DMS153 (cell line): ENCODE data around the gene CITED4.

Experiments
- DNase-seq: peaks from one replicate; lab custom pipeline; 2025; lab: John Stamatoyannopoulos, UW

Gene CITED4

DNA sequence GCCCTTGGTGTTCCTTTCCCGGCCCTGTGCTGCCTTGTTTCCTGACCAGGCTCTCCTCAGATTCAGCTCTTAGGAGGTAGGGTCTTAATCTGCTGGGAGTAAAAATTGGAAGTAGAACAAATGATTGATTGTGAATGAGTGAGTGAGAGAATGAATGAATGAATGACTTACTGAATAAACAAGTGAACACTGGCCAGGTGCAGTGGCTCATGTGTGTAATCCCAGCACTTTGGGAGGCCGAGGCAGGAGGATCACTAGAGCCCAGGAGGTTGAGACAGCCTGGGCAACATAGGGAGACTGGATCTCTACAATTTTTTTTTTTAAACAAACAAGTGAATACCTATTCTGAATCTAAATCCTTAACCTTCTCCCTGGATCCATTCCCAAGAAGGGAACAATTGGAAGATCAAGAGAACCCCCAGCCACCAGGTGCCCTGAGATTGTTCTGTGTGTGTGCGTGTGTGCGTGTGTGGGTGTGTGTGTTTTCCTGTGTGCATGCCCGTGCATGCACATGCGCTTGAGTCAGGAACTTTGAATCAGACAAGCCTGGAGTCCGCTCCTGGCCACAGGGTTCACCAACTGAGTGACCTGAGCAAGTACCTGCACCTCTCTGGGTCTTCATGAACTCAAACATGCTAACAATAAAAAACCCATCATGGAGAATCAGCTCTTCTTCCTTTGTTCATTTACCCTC lies 24.3 kb upstream of the CITED4 start:
- DNase-seq, result no peak

DNA sequence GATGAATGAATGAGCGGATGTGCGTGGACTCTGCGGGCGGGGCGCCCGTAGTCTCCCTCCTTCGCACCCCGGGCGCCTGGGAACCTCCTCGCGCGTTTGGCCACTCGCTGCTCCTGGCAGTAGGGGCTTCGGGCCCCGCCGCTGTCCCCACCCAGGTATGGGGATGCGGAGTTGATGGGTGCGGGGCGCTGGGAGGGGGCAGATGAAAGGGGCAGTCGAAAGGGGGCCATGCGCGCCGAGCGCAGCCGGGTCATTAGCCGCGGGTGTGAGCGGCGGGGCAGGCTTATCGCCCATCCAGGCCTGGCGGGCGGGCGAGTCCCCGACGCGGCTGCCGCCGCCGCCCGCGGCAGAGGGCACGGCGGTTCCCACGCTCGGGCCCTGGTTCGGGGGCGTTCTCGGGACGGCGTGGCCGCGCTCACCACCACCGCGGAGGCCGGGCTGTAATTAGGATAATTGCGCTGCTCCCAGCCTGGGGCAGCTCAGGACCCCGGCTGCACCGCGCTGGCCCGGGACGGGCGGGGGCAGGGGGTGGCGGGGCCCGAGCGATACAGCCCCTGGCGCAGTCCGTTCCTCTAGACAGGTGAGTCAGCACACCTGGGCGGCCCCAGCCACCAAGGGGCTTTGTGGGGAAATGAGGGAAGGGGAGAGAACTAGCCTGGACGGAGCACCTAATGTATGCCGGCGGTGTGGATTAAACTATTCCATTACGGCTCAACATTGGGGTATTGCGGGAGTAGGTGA lies 22.1 kb upstream of the CITED4 start:
- no peak for DNase-seq

DNA sequence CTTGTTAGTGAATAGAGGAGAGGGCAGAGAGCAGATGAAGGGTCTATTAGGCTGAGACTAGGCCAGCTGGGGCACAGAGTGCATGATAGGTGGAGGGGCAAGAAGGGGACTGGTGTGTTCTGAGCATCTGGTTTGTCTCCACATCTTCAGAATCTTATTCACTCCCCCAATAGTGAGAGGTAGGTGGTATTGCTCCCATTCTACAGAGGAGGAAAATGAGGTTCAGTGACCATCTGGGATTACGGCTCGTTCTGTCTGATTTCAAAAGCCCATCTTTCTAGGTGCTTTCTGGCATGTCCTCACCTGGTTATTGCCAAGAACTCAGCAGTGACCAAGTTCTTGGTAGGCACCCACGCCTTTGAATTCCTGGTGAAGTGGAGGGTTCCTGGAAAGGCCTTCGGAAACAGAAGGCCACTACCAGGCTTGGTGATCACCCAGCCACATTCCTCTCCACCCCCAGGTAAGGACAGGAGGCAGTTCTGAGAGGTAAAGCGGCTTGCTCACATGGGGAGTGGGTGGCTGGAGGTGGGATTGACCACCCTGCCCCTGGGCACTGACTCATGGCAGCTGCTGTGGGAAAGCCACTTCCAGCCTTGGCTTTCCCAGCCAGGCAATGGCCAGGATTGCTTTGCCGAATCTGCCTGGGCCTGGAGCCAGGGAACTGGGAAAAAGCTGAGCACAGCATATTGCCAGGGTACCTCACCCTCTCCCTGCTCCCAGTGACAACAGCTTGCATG lies 18.8 kb upstream of the CITED4 start:
- no peak for DNase-seq

DNA sequence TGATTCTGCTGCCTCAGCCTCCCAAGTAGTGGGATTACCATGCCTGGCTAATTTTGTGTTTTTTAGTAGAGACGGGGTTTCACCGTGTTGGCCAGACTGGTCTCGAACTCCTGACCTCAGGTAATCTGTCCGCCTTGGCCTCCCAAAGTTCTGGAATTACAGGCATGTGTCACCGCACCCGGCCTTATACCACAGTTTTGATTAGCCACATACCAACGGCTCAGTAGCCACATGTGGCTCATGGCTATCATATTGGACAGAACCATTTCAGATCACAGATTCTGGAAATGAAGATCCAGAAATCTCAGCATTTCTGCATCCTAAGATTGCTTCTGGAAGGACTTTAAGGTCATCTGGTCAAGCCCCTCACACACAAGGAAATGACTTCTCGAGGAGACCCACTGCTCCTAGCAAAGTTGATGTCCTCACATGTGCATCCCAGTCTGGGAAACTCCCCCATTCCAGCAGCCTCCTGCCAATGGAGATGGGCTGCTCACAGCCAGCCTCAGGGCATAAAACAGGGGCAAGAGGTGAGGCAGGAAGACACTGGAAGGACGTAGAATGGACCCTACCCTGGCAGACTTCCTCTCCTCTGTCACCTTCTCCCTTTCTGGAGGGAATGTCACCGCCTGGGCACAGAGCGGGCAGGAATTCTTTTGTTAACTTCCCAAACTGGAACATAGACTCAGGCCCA lies 17.5 kb upstream of the CITED4 start:
- DNase-seq, result no peak

DNA sequence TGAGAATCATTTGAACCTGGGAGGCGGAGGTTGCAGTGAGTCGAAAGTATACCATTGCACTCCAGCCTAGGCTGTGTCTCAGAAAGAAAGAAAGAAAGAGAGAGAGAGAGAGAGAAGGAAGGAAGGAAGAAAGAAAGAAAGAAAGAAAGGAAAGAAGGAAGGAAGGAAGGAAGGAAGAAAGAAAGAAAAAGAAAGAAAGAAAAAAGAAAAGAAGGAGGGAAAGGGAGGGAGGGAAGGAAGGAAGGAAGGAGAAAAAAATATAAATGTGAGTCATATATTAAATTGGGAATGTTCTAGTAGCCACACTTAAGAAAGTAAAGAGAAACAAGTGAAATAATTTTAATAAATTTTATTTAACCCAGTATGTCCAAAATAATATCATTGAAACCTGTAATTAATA lies 16.7 kb upstream of the CITED4 start:
- DNase-seq, result no peak

DNA sequence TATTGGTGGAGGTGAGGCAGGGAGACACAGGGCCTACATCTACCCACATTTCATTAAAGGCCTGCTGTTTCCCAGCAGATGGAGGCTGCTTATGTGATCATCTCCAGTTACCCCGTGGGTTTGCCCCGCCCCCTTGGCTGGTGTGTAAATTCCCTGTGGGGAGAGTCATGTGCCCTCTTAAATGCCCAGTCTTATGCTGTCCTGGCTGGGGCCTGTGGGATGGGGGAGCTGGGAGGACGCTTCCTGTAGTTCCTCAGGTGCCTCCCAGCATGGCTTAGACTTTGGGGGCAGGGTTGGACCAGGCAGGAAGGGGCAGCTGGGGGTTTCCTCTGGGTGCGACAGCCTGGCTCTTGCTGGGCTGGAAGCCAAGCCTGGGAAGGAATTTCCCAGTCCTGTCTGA lies 15.5 kb upstream of the CITED4 start:
- peak; percentile 53 for DNase-seq

DNA sequence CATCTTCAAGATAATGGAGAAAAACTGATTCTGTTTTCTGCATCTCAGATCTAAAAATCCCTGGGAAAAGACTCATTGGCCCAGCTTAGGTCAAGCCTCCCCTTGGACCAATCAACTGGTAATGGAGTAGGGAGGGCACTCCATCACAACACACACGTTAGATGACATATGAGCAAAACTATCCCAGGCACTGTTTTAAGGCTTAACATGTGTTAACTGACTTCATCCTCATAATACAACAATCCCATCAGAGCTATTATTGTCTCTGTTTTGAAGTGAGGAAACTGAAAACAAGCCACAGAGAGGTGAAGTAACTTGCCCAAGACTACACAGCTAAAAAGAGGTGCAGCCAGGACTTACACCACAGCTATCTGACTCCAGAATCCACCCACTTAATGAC lies 14.7 kb upstream of the CITED4 start:
- DNase-seq, result no peak

DNA sequence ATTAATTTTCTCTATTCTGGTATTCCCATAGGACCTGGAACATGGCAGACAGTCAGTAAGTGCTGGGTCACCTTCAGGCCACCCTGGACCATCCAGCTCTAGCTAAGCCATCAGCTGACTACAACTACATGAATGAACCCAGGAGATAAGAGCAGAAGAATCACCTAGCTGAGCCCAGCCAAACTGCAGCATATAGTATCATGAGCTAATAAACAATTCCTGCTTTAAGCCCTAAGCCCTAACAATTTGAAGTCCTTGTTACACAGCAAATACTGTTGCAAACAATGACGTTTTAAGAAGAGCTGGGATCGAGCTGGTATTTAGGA lies 14.2 kb upstream of the CITED4 start:
- no peak for DNase-seq

DNA sequence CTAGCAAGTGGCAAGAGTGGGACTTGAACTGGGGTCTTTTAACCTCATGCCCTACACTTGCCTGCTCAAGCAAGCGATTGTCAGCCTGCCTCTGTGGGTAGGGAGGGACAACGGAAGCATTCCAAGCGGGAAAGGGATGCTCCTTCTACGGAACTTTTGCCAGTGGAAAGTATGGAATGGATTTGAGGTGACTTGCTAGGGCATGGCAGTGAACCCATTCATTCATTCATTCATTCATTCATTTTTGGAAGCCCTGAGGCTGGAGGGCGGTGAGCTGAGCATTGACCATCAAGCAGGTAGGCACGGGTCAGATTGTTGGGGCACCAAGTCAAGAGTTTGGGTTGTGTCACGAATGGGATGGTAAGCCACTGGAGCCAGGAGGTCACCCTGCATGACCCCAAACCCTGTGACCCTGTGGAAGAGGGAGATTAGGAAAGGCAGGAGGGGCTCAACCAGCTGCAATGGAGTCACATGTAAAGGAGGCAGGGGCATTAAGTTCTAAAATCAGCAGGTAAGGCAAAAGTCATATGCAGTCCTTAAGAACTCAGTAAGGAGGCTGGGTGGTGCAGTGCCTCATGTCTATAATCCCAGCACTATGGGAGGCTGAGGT lies 11.8 kb upstream of the CITED4 start:
- no peak for DNase-seq

DNA sequence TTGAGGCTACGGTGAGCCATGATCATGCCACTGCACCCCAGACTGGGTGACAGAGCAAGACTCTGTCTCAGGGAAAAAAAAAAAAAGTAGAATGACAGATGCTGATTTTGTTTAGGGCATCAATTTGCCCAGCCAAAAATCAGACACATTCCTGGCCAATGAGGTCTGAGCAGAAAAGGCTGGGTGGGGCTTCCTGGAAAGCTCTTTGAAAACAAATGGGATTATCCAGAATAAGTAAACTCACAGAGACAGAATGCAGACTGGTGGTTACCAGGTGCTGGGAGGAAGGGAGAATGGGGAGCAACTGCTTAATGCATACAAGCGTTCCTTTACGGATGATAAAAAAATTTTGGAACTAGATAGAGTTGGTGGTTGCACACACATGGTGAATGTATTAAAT lies 10.1 kb upstream of the CITED4 start:
- DNase-seq, result no peak

DNA sequence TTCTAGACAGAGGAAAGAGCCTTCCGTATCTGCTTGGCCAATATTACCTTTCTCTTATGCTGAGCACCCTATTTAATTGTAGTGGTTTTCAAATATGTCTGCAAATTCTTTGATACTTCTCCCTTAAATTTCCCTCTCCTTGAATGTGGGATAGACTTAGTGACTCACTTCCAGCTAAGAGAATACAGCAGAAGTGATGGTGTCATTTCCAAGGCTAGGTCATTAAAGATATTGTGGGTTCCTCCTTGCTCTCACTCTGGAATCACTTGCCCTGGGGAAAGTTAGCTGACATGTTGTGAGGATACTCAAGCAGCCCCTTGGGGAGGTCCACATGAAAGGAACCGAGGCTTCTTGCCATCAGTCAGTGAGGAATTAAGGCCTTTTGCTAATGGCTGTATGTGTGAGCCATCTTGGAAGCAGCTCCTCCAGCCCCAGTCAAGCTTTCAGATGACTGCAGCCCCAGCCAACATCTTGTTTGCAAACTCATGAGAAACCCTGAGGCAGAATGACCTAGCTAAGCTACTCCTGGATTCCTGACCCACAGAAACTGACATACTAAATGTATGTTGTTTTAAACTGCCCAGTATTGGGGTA lies 8.1 kb upstream of the CITED4 start:
- no peak for DNase-seq

DNA sequence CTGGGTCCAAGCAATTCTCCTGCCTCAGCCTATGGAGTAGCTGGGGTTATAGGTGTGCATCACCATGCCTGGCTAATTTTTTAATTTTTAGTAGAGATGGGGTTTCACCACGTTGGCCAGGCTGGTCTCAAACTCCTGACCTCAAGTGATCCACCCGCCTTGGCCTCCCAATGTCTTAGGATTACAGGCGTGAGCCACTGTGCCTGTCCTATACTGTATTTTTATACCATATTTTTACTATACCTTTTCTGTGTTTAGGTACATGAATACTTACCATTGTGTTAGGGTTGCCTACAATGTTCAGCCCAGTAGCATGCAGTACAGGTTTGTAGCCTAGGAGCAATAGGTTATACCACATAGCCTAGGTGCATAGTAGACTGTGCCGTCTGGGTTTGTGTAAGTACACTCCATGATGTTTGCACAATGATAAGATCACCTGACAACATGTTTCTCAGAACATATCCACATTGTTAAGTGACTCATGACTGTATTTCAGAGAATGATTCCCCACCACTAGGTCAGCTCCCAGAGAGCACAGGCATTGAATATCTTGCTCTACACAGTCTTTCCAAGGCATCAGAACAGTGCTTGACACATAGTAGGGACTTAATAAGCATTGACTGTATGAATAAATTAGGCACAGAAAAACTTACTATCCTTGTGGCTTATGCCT lies 6.0 kb upstream of the CITED4 start:
- DNase-seq, result peak; percentile 87

DNA sequence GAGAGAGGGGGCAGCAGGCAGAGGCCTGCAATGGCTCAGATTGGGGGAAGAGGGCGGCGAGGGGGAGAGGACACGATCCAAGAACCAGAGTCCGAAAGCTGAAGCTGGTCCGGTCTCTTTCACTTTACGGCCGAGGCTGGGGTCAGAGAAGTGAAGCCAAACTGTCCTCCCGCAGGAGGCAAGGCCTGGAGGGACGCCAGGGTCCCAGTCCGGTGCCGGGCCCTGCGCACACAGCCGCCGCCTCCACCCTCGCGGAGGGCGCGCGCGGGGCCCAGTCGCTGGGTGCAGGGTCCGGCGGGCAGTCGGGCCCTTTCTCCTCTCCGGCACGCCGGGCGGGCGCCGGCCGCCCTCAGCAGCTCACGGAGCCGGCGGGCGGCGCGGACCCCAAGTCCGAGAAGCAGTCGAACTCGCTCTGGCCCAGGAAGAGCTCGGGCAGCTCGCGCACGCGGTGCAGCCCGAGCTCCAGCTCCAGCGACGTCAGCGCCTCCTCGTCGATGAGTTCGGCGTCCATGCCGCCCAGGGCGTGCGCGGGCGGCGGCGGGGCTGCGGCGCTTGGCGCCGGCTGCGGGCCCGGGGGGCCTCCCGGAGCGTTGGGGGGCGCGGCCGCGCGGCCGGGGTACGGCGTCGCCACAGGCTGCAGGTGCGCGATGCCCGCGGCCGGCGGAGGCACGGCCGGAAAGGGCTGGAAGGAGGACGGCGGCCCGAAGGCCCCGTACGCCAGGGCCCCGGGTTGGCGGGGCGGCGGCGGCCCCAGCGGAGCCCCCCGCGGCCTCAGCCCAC lies 749 bp downstream of the CITED4 start:
- DNase-seq, result no peak

DNA sequence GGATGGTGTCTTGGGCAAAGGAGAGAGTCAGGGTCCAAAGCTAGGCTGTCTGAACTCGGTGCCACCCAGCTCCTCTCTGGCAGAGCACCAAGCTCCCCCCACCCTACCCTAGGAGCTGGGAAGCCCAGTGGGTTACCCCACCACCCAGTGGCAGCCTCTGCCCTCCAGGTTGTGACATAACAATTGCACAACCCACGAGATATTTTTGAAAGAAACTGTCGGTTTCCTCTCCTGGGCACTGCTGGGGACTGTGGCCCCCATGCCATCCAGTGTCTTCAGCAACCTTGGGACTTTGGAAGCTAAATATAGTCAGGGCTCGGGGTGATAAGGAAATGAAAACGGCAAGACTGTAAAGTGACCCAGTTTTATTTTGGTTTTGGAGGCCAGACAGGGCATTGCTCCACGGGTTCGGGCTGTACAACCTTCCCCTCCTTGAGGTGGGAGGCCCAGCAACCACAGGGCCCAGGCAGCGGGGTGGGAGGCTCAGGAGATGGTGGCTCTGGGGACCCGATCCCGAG lies 1.4 kb downstream of the CITED4 start:
- DNase-seq, result no peak

DNA sequence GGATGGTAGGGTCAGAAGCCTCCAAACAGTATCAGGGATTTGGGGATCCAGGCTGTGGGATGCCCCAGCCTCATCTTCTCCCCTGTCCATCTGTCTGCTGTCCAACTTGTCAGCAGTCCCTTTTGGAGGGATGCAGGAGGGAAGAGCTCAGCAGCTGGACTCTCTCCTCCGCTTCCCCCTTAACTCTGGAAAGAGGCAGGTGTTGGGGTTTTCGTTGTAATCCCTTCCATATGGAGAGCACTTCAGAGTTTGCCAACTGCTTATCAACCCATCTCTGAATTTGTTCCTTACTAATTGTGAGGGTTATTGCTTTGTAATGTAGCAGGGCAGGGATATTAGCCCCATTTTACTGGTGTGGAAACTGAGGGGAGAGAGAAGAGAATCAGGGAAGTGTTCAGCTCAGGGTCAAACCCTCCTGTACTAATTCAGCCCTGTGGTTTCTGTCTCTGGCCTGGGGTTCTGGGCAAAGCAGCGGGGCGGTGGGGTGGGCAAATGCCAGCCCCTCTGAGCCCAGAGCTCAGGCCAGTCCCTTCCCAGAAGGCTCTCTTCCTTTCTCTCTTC lies 3.2 kb downstream of the CITED4 start:
- no peak for DNase-seq

DNA sequence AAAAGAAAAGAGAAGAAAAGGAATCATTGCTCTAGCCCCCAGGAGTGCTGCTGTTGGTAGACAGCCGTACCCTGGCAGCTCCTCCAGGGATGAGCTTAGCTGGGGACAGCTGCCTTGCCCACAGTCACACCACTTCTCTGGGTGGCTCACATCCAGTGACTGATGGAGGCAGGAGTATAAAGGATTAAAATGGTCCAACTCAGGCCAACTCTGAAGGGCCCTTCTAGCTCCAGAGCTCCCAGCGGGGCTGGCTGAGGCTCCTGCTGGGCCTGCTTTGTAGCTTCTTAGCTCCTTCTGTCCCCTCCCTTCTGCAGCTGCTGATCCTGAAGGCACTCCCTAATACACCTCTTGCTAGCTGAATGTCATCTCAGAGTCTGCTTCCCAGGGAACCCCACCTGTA lies 4.4 kb downstream of the CITED4 start:
- no peak for DNase-seq

DNA sequence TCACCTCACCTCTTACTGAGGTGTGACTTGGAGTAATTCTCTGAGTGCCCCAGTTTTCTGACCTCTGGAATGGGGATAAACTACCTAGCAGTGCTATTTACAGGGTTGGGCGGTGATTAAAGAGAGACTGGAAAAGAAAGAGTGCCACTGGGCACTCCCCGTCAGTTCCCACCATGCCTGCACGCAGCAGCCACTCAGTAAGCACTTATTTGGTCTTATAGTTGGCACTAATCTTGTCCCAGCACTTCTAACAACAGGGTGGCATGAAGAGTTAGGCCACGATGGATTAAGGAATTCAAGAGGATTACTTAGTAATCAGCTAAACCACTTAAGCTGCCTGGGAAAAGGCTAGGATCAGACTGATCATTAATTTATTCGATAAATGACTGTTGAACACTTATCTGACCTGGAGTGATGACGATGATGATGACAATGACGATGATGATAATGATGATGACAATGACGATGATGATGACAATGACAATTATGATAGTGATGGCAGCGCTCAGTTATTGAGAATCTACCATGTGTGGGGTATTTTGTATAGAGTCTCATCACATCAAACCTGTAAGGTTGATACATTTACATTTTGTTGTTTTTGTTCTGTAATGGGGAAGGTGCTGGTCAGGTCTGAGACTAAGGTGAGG lies 5.4 kb downstream of the CITED4 start:
- DNase-seq, result no peak

DNA sequence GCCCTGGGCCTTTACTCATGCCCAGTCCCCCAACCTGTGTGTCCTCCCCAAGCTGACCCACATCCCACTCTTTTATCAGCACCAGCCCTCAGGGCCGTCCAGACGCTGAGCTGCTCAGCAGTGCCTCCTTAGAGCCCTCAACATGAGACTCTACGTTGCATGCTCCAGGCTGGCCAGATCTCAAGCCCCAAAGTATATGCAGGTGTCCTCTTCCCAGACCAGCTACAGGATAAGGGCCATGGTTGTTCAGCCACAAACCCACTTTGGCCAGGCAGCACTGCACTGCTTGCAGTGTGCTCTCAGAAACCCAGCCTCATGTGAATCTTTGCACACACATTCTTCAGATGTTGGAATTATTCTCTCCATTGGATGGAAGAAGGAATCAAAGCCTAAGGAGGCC lies 6.0 kb downstream of the CITED4 start:
- DNase-seq, result no peak

DNA sequence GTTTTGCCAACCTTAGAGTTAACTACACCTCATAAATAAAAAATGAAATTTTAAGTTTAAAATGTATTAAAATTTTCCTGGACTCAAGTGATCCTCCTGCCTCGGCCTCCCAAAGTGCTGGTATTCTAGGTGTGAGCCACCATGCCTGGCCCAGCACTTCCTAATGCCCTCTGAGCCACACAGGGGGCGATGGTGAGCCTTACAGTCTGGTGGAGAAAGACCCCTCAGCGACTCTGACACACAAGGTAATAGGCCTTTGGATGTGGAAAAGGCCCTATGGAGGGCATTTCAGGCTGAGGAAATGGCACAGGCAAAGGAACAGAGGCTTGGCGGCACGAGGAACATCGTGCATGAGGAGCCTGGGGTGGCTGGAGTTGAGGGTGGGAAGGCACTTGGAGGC lies 6.7 kb downstream of the CITED4 start:
- no peak for DNase-seq

DNA sequence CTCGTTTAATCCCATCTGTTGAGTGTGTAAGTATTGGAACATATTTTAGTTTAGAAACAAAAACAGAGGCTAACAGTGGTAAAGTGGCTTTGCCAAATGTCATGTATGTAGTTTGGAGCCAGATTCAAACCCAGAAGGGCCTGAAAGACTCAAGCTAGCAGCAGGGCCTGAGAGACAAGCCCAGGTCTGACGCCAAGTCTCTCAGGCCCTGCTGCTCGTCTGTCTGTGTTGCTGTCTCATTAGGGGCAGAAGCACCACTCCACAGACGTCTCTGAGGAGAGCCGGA lies 8.3 kb downstream of the CITED4 start:
- DNase-seq, result no peak
